Measurements from ENCODE around the gene TMOD3.
"Not testable (repeated sequence)": the region's sequence is repeated elsewhere in the genome, so short reads cannot be mapped to it uniquely, and the experiment has no call there.

TMOD3 gene

GRCh38 chr15:51783967-51784366 is 45.5 kb upstream of the TMOD3 start:
- Histone ChIP-seq H3K9me3 (ENCODE audit: insufficient read depth, low read length) (no peaks in the 10 kb centered on the region), H3K4me3 (ENCODE audit: low read length) (no peak overlapping the region), H3K27me3 (ENCODE audit: low read depth, low read length) (no peaks in the 10 kb centered on the region)

GRCh38 chr15:51787130-51787529 is 42.3 kb upstream of the TMOD3 start:
- not testable (repeated sequence) for H2AFZ ChIP-seq (ENCODE audit: low read depth, low read length); H3K4me1 ChIP-seq (ENCODE audit: low read length)

More at GRCh38 chr15:51783967-51784366, 45.5 kb upstream of the TMOD3 start:
- 0 out of 2 replicates have a peak, but pooled peaks cover 3% of the 10 kb centered on the region for H3K4me1 ChIP-seq (ENCODE audit: low read length)
- H3K9ac ChIP-seq (ENCODE audit: low read length), result no peak overlapping the region
- H3K36me3 ChIP-seq (replicated peaks; ENCODE audit: low read depth, low read length), result peaks cover 10% of the 10 kb centered on the region
- no peaks in the 10 kb centered on the region for H4K20me1 ChIP-seq (ENCODE audit: insufficient read depth, low read length)
- H3K4me2 ChIP-seq (ENCODE audit: low read length), result no peak overlapping the region
- TF ChIP-seq EZH2phosphoT487 (IDR thresholded peaks at IDR 0.05; ENCODE audit: low read depth) (no peak), CTCF (IDR thresholded peaks at IDR 0.05; ENCODE audit: low read depth, low read length) (no peak)
- H3K27ac ChIP-seq (ENCODE audit: low read length), result no peak overlapping the region
- no peak overlapping the region for H2AFZ ChIP-seq (ENCODE audit: low read depth, low read length)
- H3K79me2 ChIP-seq (ENCODE audit: low read length), result no peaks in the 10 kb centered on the region

GRCh38 chr15:51792474-51792873 is 37.0 kb upstream of the TMOD3 start:
- not testable (repeated sequence) for H3K4me3 ChIP-seq (ENCODE audit: low read length); H3K4me2 ChIP-seq (ENCODE audit: low read length); H3K27me3 ChIP-seq (ENCODE audit: low read depth, low read length); H2AFZ ChIP-seq (ENCODE audit: low read depth, low read length); H4K20me1 ChIP-seq (ENCODE audit: insufficient read depth, low read length); H3K79me2 ChIP-seq (ENCODE audit: low read length); H3K9me3 ChIP-seq (ENCODE audit: insufficient read depth, low read length); H3K27ac ChIP-seq (ENCODE audit: low read length); H3K36me3 ChIP-seq (replicated peaks; ENCODE audit: low read depth, low read length); H3K9ac ChIP-seq (ENCODE audit: low read length); H3K4me1 ChIP-seq (ENCODE audit: low read length)

More at GRCh38 chr15:51787130-51787529, 42.3 kb upstream of the TMOD3 start:
- H3K9ac ChIP-seq (ENCODE audit: low read length); H3K4me2 ChIP-seq (ENCODE audit: low read length); H3K27me3 ChIP-seq (ENCODE audit: low read depth, low read length); H3K36me3 ChIP-seq (replicated peaks; ENCODE audit: low read depth, low read length); H3K79me2 ChIP-seq (ENCODE audit: low read length); H3K4me3 ChIP-seq (ENCODE audit: low read length); H4K20me1 ChIP-seq (ENCODE audit: insufficient read depth, low read length); H3K27ac ChIP-seq (ENCODE audit: low read length); H3K9me3 ChIP-seq (ENCODE audit: insufficient read depth, low read length): not testable (repeated sequence)

- TF ChIP-seq EZH2phosphoT487 (IDR thresholded peaks at IDR 0.05; ENCODE audit: low read depth) (no peak), CTCF (IDR thresholded peaks at IDR 0.05; ENCODE audit: low read depth, low read length) (no peak)
- H4K20me1 ChIP-seq (ENCODE audit: insufficient read depth, low read length), result no peaks in the 10 kb centered on the region
- no peak overlapping the region for H3K4me3 ChIP-seq (ENCODE audit: low read length)
- no peaks in the 10 kb centered on the region for H3K36me3 ChIP-seq (replicated peaks; ENCODE audit: low read depth, low read length)
- H3K27me3 ChIP-seq (ENCODE audit: low read depth, low read length), result no peaks in the 10 kb centered on the region
- no peak overlapping the region for H3K9ac ChIP-seq (ENCODE audit: low read length)
- H3K9me3 ChIP-seq (ENCODE audit: insufficient read depth, low read length), result no peaks in the 10 kb centered on the region
- no peaks in the 10 kb centered on the region for H3K4me1 ChIP-seq (ENCODE audit: low read length)
- no peak overlapping the region for H2AFZ ChIP-seq (ENCODE audit: low read depth, low read length)
- H3K79me2 ChIP-seq (ENCODE audit: low read length), result no peaks in the 10 kb centered on the region
- H3K4me2 ChIP-seq (ENCODE audit: low read length), result no peak overlapping the region
- no peak overlapping the region for H3K27ac ChIP-seq (ENCODE audit: low read length)
Measured at GRCh38 chr15:51793521-51794305, 35.7 kb upstream of the TMOD3 start.

GRCh38 chr15:51796847-51797401 is 32.5 kb upstream of the TMOD3 start:
- Histone ChIP-seq H3K36me3 (replicated peaks; ENCODE audit: low read depth, low read length) (no peaks in the 10 kb centered on the region), H2AFZ (ENCODE audit: low read depth, low read length) (no peak overlapping the region), H3K4me2 (ENCODE audit: low read length) (no peak overlapping the region), H3K4me1 (ENCODE audit: low read length) (no peaks in the 10 kb centered on the region), H3K9me3 (ENCODE audit: insufficient read depth, low read length) (no peaks in the 10 kb centered on the region), H3K27me3 (ENCODE audit: low read depth, low read length) (no peaks in the 10 kb centered on the region), H3K9ac (ENCODE audit: low read length) (no peak overlapping the region), H3K27ac (ENCODE audit: low read length) (no peak overlapping the region), H3K79me2 (ENCODE audit: low read length) (no peaks in the 10 kb centered on the region), H4K20me1 (ENCODE audit: insufficient read depth, low read length) (no peaks in the 10 kb centered on the region), H3K4me3 (ENCODE audit: low read length) (no peak overlapping the region)
- TF ChIP-seq CTCF (IDR thresholded peaks at IDR 0.05; ENCODE audit: low read depth, low read length), result no peak
